GM19324 (cell line): Measurements from ENCODE around the gene KRTAP10-12.
"Not testable (repeated sequence)": the region's sequence is repeated elsewhere in the genome, so short reads cannot be mapped to it uniquely, and the experiment has no call there.

ENCODE experiments used
- ATAC-seq: cut with Tn5 transposase; IDR thresholded peaks from one replicate; pipeline ENCODE4 v1.9.1; 2021; ENCODE audit warnings: mild to moderate bottlenecking, moderate library complexity; ENCODE audit not compliant: unreplicated experiment, low FRiP score

KRTAP10-12 gene

GRCh38 chr21:44667612-44668011 is 29.4 kb upstream of the KRTAP10-12 start:
- ATAC-seq: no peak

GRCh38 chr21:44670642-44671432 is 26.1 kb upstream of the KRTAP10-12 start:
- no peak for ATAC-seq

- ATAC-seq: no peak
These were observed 25.1 kb upstream of the KRTAP10-12 start for GRCh38 chr21:44671911-44672310.

- no peak for ATAC-seq
These were observed 19.1 kb upstream of the KRTAP10-12 start for GRCh38 chr21:44677881-44678280.

GRCh38 chr21:44681152-44681551 is 15.8 kb upstream of the KRTAP10-12 start:
- ATAC-seq: no peak

- ATAC-seq: no peak
These were observed 15.0 kb upstream of the KRTAP10-12 start, which contains the start of gene KRTAP12-1 for GRCh38 chr21:44681861-44682579. TSS of gene KRTAP12-1 (minus strand) at chr21:44682163. CDS start at chr21:44682123, 40 bp downstream.

- ATAC-seq: no peak
These were observed 14.3 kb upstream of the KRTAP10-12 start for GRCh38 chr21:44682580-44683151.

GRCh38 chr21:44684077-44684476 is 12.9 kb upstream of the KRTAP10-12 start:
- no peak for ATAC-seq

- no peak for ATAC-seq
These were observed 12.5 kb upstream of the KRTAP10-12 start for GRCh38 chr21:44684483-44684882.

- not testable (repeated sequence) for ATAC-seq
These were observed 11.9 kb upstream of the KRTAP10-12 start for GRCh38 chr21:44685050-44685449.

- ATAC-seq: no peak
These were observed 10.8 kb upstream of the KRTAP10-12 start for GRCh38 chr21:44686000-44686781.

- ATAC-seq: no peak
These were observed 10.0 kb upstream of the KRTAP10-12 start for GRCh38 chr21:44686843-44687561.

- ATAC-seq: no peak
These were observed 9.3 kb upstream of the KRTAP10-12 start for GRCh38 chr21:44687671-44688070.

- not testable (repeated sequence) for ATAC-seq
These were observed 7.2 kb upstream of the KRTAP10-12 start for GRCh38 chr21:44689740-44690139.

GRCh38 chr21:44691686-44692085 is 5.3 kb upstream of the KRTAP10-12 start:
- no peak for ATAC-seq

- ATAC-seq: no peak
These were observed 4.0 kb upstream of the KRTAP10-12 start for GRCh38 chr21:44692798-44693512.

- no peak for ATAC-seq
These were observed 2.2 kb upstream of the KRTAP10-12 start for GRCh38 chr21:44694776-44695175.

- no peak for ATAC-seq
These were observed 1.8 kb upstream of the KRTAP10-12 start for GRCh38 chr21:44695184-44695583.

- ATAC-seq: no peak
These were observed 1.3 kb upstream of the KRTAP10-12 start for GRCh38 chr21:44695641-44696040.
